ENCODE results near the gene EEF2KMT. TPM values are rescaled to one million over a fixed set of nuclear protein-coding genes. Genes with fewer than 3 reads are reported as not detected.

Gene EEF2KMT
- total and polyA plus RNA-seq, 2 of the 8 experiments (the other 6 are each of a cell fraction or from before 2014, with no cell fraction given) = 35.8 to 37.0 TPM

DNA sequence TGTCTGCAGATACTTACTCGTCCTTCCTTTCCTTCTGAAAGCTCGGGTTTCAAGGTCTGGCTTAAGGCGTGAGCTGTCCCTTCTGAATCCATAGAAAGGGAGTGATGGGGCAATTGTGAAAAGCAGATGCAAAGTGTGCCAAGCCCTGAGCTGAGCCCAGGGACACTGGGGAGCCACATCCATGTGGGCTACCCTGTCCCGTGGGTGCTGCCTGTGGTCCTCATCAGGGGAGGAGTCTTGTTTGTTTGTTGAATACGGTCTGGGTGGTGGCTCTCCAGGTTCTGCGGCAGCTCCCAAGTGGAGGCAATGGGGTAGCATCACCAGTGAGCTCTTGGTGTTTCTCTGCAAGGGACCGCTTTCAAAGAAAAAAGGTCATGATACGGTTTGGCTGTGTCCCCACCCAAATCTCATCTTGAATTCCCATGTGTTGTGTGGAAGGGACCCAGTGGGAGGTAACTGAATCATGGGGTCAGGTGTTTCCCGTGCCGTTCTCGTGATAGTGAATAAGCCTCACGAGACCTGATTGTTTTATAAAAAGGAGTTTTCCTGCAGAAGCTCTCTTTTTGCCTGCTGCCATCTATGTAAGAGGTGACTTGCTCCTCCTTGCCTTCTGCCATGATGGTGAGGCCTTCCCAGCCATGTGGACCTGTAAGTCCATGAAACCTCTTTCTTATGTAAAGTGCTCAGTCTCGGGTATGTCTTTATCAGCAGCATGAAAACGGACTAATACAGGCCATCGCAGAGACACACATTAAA is 27.0 kb downstream of the EEF2KMT start (continued):
- no peak for TF ChIP-seq SAP30 (IDR thresholded peaks at IDR 0.05; ENCODE audit: insufficient read depth, insufficient replicate concordance, low read length)
- no peak for TF ChIP-seq EZH2 (IDR thresholded peaks at IDR 0.05; ENCODE audit: low read depth, low read length, severe bottlenecking)
- TF ChIP-seq RBBP5 (IDR thresholded peaks at IDR 0.05; ENCODE audit: borderline replicate concordance, low read depth, low read length) = no peak
- TF ChIP-seq, protein P1, sequence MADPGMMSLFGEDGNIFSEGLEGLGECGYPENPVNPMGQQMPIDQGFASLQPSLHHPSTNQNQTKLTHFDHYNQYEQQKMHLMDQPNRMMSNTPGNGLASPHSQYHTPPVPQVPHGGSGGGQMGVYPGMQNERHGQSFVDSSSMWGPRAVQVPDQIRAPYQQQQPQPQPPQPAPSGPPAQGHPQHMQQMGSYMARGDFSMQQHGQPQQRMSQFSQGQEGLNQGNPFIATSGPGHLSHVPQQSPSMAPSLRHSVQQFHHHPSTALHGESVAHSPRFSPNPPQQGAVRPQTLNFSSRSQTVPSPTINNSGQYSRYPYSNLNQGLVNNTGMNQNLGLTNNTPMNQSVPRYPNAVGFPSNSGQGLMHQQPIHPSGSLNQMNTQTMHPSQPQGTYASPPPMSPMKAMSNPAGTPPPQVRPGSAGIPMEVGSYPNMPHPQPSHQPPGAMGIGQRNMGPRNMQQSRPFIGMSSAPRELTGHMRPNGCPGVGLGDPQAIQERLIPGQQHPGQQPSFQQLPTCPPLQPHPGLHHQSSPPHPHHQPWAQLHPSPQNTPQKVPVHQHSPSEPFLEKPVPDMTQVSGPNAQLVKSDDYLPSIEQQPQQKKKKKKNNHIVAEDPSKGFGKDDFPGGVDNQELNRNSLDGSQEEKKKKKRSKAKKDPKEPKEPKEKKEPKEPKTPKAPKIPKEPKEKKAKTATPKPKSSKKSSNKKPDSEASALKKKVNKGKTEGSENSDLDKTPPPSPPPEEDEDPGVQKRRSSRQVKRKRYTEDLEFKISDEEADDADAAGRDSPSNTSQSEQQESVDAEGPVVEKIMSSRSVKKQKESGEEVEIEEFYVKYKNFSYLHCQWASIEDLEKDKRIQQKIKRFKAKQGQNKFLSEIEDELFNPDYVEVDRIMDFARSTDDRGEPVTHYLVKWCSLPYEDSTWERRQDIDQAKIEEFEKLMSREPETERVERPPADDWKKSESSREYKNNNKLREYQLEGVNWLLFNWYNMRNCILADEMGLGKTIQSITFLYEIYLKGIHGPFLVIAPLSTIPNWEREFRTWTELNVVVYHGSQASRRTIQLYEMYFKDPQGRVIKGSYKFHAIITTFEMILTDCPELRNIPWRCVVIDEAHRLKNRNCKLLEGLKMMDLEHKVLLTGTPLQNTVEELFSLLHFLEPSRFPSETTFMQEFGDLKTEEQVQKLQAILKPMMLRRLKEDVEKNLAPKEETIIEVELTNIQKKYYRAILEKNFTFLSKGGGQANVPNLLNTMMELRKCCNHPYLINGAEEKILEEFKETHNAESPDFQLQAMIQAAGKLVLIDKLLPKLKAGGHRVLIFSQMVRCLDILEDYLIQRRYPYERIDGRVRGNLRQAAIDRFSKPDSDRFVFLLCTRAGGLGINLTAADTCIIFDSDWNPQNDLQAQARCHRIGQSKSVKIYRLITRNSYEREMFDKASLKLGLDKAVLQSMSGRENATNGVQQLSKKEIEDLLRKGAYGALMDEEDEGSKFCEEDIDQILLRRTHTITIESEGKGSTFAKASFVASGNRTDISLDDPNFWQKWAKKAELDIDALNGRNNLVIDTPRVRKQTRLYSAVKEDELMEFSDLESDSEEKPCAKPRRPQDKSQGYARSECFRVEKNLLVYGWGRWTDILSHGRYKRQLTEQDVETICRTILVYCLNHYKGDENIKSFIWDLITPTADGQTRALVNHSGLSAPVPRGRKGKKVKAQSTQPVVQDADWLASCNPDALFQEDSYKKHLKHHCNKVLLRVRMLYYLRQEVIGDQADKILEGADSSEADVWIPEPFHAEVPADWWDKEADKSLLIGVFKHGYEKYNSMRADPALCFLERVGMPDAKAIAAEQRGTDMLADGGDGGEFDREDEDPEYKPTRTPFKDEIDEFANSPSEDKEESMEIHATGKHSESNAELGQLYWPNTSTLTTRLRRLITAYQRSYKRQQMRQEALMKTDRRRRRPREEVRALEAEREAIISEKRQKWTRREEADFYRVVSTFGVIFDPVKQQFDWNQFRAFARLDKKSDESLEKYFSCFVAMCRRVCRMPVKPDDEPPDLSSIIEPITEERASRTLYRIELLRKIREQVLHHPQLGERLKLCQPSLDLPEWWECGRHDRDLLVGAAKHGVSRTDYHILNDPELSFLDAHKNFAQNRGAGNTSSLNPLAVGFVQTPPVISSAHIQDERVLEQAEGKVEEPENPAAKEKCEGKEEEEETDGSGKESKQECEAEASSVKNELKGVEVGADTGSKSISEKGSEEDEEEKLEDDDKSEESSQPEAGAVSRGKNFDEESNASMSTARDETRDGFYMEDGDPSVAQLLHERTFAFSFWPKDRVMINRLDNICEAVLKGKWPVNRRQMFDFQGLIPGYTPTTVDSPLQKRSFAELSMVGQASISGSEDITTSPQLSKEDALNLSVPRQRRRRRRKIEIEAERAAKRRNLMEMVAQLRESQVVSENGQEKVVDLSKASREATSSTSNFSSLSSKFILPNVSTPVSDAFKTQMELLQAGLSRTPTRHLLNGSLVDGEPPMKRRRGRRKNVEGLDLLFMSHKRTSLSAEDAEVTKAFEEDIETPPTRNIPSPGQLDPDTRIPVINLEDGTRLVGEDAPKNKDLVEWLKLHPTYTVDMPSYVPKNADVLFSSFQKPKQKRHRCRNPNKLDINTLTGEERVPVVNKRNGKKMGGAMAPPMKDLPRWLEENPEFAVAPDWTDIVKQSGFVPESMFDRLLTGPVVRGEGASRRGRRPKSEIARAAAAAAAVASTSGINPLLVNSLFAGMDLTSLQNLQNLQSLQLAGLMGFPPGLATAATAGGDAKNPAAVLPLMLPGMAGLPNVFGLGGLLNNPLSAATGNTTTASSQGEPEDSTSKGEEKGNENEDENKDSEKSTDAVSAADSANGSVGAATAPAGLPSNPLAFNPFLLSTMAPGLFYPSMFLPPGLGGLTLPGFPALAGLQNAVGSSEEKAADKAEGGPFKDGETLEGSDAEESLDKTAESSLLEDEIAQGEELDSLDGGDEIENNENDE (IDR thresholded peaks at IDR 0.05; ENCODE audit: insufficient replicate concordance, low read length) = no peak
- no peak for TF ChIP-seq POLR2AphosphoS5 (IDR thresholded peaks at IDR 0.05; ENCODE audit: low read depth, low read length)

Measured in H1 (cell line).